OCI-LY7 (cell line): ENCODE data around the gene TEKT5. TPM values are rescaled to one million over a fixed set of nuclear protein-coding genes. Genes with fewer than 3 reads are reported as not detected.

Experiments used
- BruUV-seq: library from RNA; stranded (reverse); fragments of 400-500 nt; replicated peaks from 2 replicates; lab custom pipeline; 2021; lab: Mats Ljungman, UMichigan
- CTCF ChIA-PET: fragments of 300-600 bp; sonication (Branson Sonifier 250); formaldehyde crosslinking; loops from one replicate; lab custom pipeline; 2022; ENCODE audit warnings: antibody characterized with exemption; ENCODE audit not compliant: unreplicated experiment; lab: Charles Lee
- POLR2A ChIA-PET: fragments of 300-600 bp; sonication (Branson Sonifier 250); formaldehyde crosslinking; loops from one replicate; lab custom pipeline; 2022; ENCODE audit warnings: antibody characterized with exemption; lab: Charles Lee
- DNase-seq: peaks from one replicate; pipeline ENCODE4 v3.0.0-alpha.2; 2015; ENCODE audit warnings: low spot score
- H2AFZ ChIP-seq: fragments of 200-600 bp; sonication (generic), shearing (Covaris generic); 2 replicates; pipeline ENCODE4 v1.6.1; 2014; ENCODE audit warnings: mild to moderate bottlenecking, antibody characterized with exemption, low read length, moderate library complexity
- H3K27ac ChIP-seq: fragments of 200-600 bp; sonication (generic); 2 replicates; pipeline ENCODE4 v1.5.1; 2014; ENCODE audit warnings: mixed run types, low read depth, mild to moderate bottlenecking, moderate library complexity, low read length, inconsistent platforms; ENCODE audit not compliant: poor library complexity, severe bottlenecking
- H3K36me3 ChIP-seq: fragments of 200-600 bp; sonication (generic); 2 replicates; pipeline ENCODE4 v1.6.1; 2014; ENCODE audit warnings: mild to moderate bottlenecking, antibody characterized with exemption, low read length, moderate library complexity, mixed read lengths; ENCODE audit not compliant: insufficient read depth
- H3K4me1 ChIP-seq: fragments of 200-600 bp; sonication (generic); 2 replicates; pipeline ENCODE4 v1.5.1; 2014; ENCODE audit warnings: mild to moderate bottlenecking, low read length; ENCODE audit not compliant: insufficient read depth, poor library complexity, severe bottlenecking
- H3K4me2 ChIP-seq: fragments of 200-600 bp; sonication (generic); 2 replicates; pipeline ENCODE4 v1.6.1; 2014; ENCODE audit warnings: mild to moderate bottlenecking, low read length
- H3K4me3 ChIP-seq: fragments of 200-600 bp; sonication (generic); 2 replicates; pipeline ENCODE4 v1.5.1; 2014; ENCODE audit warnings: mild to moderate bottlenecking, low read depth, low read length; ENCODE audit not compliant: poor library complexity, severe bottlenecking
- H3K79me2 ChIP-seq: fragments of 200-600 bp; sonication (generic); 2 replicates; pipeline ENCODE4 v1.6.1; 2016; ENCODE audit warnings: low read depth, mild to moderate bottlenecking, low read length, moderate library complexity, mixed read lengths; ENCODE audit not compliant: insufficient read depth
- H3K9me2 ChIP-seq: fragments of 200-600 bp; sonication (generic); 2 replicates; pipeline ENCODE4 v1.6.1; 2016; ENCODE audit warnings: mild to moderate bottlenecking, low read length, mixed read lengths; ENCODE audit not compliant: insufficient read depth
- H3K9me3 ChIP-seq: fragments of 200-600 bp; sonication (generic); 2 replicates; pipeline ENCODE4 v1.6.1; 2014; ENCODE audit warnings: mild to moderate bottlenecking, mixed run types, low read length, mixed read lengths
- H4K20me1 ChIP-seq: fragments of 200-600 bp; sonication (generic); 2 replicates; pipeline ENCODE4 v1.6.1; 2014; ENCODE audit warnings: mild to moderate bottlenecking, antibody characterized with exemption, low read length, moderate library complexity, mixed read lengths; ENCODE audit not compliant: insufficient read depth
- EZH2phosphoT487 ChIP-seq: fragments of 200-600 bp; sonication (generic); IDR thresholded peaks from 2 replicates; pipeline ENCODE4 v1.6.1; 2018; ENCODE audit warnings: low read depth, borderline replicate concordance, mild to moderate bottlenecking, mixed run types, antibody characterized with exemption, low read length, moderate library complexity, mixed read lengths
- intact Hi-C: fragments of 100-400 bp; cut with micrococcal nuclease; formaldehyde crosslinking; loops from one replicate; pipeline ENCODE4 v1.10.0; 2022; ENCODE audit not compliant: unreplicated experiment
- small RNA-seq: library from RNA; depleted of rRNA; stranded (forward); fragments of <200 nt; gene quantifications from one replicate; pipeline ENCODE3, GENCODE V24; 2014
- total RNA-seq, 2 experiments: library from RNA; depleted of rRNA in 1 of 2; stranded (reverse); fragments of >200 nt in 1 of 2; shearing (Covaris generic) in 1 of 2; gene quantifications; 2 replicates each; pipeline ENCODE4 v1.2.3, GENCODE V29; 2014 to 2022
- TF ChIP-seq, protein P1 (sequence below): fragments of 200-600 bp; sonication (generic); conservative IDR thresholded peaks from 2 replicates; pipeline ENCODE4 v1.5.1; 2014; ENCODE audit warnings: mild to moderate bottlenecking, antibody characterized with exemption, low read length, moderate library complexity, mixed read lengths

Gene TEKT5
- total RNA-seq, 2 experiments from 2014 or later, result 0.32 to 0.74 TPM

DNA sequence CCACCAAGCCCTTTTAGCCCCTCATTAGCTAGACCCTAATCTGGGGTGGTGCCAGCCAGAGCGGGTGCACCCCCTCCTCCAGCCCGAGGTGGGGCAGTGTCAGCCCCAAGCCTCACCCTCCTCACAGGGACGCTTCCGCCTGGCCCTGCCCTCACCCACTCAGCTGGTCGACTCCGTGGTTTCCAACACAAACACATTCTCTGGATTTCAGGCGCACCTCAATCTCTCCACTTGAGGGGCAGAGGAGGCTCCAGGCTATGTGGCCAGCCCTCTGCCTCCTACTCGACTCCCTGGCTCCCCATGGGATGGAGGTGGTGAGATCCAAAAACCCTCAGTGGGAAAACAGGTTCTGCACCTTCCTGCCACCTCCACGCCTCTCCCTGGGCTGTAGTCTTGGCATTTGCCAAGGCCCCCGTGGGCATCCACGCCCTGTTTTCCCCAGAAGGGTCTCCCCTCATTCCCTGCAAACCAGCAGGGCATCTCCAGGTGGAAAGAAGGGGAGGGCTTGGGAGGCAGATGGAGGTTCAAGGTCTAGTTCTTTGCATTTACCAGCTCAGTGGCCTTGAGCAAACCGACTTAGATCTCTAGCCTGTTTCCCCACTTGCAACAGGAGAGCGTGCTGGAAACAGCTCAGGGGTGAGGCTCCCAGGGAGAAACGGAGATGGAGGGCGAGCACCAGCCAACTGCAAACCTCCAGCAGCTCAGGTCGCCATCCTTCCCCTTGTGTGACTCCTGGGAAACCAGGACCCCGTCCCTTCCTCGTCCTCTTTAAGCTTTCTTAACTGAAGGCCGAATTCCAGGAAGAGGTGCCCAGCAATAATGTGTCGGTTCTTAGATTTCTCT lies 116.0 kb downstream of the TEKT5 start:
- Histone ChIP-seq H2AFZ (no peak overlapping the region), H3K27ac (no peak overlapping the region), H3K79me2 (no peaks in the 10 kb centered on the region), H4K20me1 (no peaks in the 10 kb centered on the region), H3K4me3 (no peak overlapping the region), H3K4me1 (no peaks in the 10 kb centered on the region), H3K9me2 (no peaks in the 10 kb centered on the region), H3K9me3 (no peaks in the 10 kb centered on the region), H3K4me2 (no peak overlapping the region), H3K36me3 (no peaks in the 10 kb centered on the region)
- TF ChIP-seq, protein P1, sequence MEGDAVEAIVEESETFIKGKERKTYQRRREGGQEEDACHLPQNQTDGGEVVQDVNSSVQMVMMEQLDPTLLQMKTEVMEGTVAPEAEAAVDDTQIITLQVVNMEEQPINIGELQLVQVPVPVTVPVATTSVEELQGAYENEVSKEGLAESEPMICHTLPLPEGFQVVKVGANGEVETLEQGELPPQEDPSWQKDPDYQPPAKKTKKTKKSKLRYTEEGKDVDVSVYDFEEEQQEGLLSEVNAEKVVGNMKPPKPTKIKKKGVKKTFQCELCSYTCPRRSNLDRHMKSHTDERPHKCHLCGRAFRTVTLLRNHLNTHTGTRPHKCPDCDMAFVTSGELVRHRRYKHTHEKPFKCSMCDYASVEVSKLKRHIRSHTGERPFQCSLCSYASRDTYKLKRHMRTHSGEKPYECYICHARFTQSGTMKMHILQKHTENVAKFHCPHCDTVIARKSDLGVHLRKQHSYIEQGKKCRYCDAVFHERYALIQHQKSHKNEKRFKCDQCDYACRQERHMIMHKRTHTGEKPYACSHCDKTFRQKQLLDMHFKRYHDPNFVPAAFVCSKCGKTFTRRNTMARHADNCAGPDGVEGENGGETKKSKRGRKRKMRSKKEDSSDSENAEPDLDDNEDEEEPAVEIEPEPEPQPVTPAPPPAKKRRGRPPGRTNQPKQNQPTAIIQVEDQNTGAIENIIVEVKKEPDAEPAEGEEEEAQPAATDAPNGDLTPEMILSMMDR, result no peak
- TF ChIP-seq EZH2phosphoT487, result no peak
- ChIA-PET CTCF (no interaction called here), POLR2A (interaction anchor here (0.5 kb wide), 1 partner anchor 168 kb away, joined by 5 read pairs; no protein-coding TSS in a partner anchor)
- no peak for DNase-seq
- intact Hi-C loops, result no loop called here
- no TSS peak for BruUV-seq

Small RNAs within 50 kb of the gene (small RNA-seq; reads per million reads assigned to genes)
- gene MTND4LP24 (not detected), gene MTND6P33 (not detected)

Other genes starting within 250 kb of the TEKT5 start
- gene EMP2, start 114.3 kb downstream of the TEKT5 start, total RNA-seq (2014; rRNA removed; shearing (Covaris generic)), result not detected in 2 replicates
- not detected in 2 replicates for gene EMP2, start 114.3 kb downstream of the TEKT5 start, total RNA-seq (2022)
- gene NUBP1, start 48.9 kb upstream of the TEKT5 start, total RNA-seq (2014; rRNA removed; shearing (Covaris generic)), result 15.1 and 27.4 TPM in 2 replicates
- gene NUBP1, start 48.9 kb upstream of the TEKT5 start, total RNA-seq (2022), result 20.7 and 24.4 TPM in 2 replicates
- 0.23 and 0.57 TPM in 2 replicates for gene TVP23A, start 123.9 kb upstream of the TEKT5 start, total RNA-seq (2014; rRNA removed; shearing (Covaris generic))
- gene TVP23A, start 123.9 kb upstream of the TEKT5 start, total RNA-seq (2022), result not detected in 2 replicates
- 56.1 and 68.7 TPM in 2 replicates for gene CIITA, start 182.3 kb upstream of the TEKT5 start, total RNA-seq (2014; rRNA removed; shearing (Covaris generic))
- 101 and 124 TPM in 2 replicates for gene CIITA, start 182.3 kb upstream of the TEKT5 start, total RNA-seq (2022)
- 12.7 and 17.6 TPM in 2 replicates for gene DEXI, start 247.5 kb upstream of the TEKT5 start, total RNA-seq (2014; rRNA removed; shearing (Covaris generic))
- gene DEXI, start 247.5 kb upstream of the TEKT5 start, total RNA-seq (2022), result 13.5 and 15.1 TPM in 2 replicates
- 26.2 and 31.1 TPM in 2 replicates for gene CLEC16A, start 249.6 kb upstream of the TEKT5 start, total RNA-seq (2014; rRNA removed; shearing (Covaris generic))
- gene CLEC16A, start 249.6 kb upstream of the TEKT5 start, total RNA-seq (2022), result 50.9 and 52.0 TPM in 2 replicates